NT2/D1 (cell line): Measurements from ENCODE around the gene ARHGAP24.

Source experiments
- DNase-seq: peaks from one replicate; pipeline ENCODE4 v3.0.0-alpha.2; 2011; ENCODE audit warnings: low read depth, low spot score
- H3K27me3 ChIP-seq: 2 replicates; pipeline ENCODE4 v1.6.0; 2011; ENCODE audit warnings: mild to moderate bottlenecking; ENCODE audit not compliant: insufficient read length, insufficient read depth
- H3K36me3 ChIP-seq: 2 replicates; pipeline ENCODE4 v1.6.1; 2011; ENCODE audit warnings: mild to moderate bottlenecking, low read length, mixed read lengths; ENCODE audit not compliant: insufficient read depth, insufficient read length
- H3K4me1 ChIP-seq: 2 replicates; pipeline ENCODE4 v1.5.1; 2011; ENCODE audit not compliant: insufficient read depth, insufficient read length
- H3K4me3 ChIP-seq: 2 replicates; pipeline ENCODE4 v1.5.1; 2011; ENCODE audit warnings: low read depth; ENCODE audit not compliant: insufficient read length
- H3K9ac ChIP-seq: 2 replicates; pipeline ENCODE4 v1.6.0; 2011; ENCODE audit warnings: low read depth; ENCODE audit not compliant: insufficient read length
- H3K9me3 ChIP-seq: 2 replicates; pipeline ENCODE4 v1.5.1; 2011; ENCODE audit warnings: mild to moderate bottlenecking, low read length; ENCODE audit not compliant: insufficient read depth
- SUZ12 ChIP-seq: IDR thresholded peaks from 2 replicates; pipeline ENCODE4 v1.6.1; 2011; ENCODE audit not compliant: insufficient read length, insufficient read depth; ENCODE audit errors: extremely low read depth
- YY1 ChIP-seq: IDR thresholded peaks from 2 replicates; pipeline ENCODE4 v1.6.1; 2011; ENCODE audit not compliant: insufficient read length, insufficient read depth
- ZNF274 ChIP-seq: IDR thresholded peaks from 2 replicates; pipeline ENCODE4 v1.6.1; 2011; ENCODE audit warnings: mild to moderate bottlenecking, low read depth, low read length

The ARHGAP24 gene

DNA sequence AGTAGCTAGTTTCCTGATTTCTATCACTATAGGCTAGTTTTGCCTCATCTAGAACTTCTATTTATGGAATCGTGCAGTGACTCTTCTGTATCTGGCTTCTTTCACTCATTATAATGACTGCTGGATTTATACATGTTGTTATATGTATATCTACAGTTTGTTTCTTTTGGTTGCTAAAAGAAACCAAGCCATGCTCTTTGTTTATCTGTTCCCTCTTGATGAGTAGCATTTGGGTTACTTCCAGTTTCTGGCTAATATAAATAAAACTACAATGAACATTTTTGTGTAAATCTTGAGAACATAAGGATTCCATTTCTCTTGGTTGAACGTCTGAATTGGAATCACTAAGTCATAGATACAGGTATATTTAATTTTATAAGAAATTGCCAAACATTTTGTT lies 73.9 kb downstream of the ARHGAP24 start:
- no peaks in the 10 kb centered on the region for H3K27me3 ChIP-seq
- TF ChIP-seq SUZ12: no peak
- no peak for TF ChIP-seq YY1
- TF ChIP-seq ZNF274: no peak
- H3K4me3 ChIP-seq: no peak overlapping the region
- no peaks in the 10 kb centered on the region for H3K36me3 ChIP-seq
- H3K9ac ChIP-seq: no peak overlapping the region
- no peak for DNase-seq
- no peaks in the 10 kb centered on the region for H3K9me3 ChIP-seq
- no peaks in the 10 kb centered on the region for H3K4me1 ChIP-seq

DNA sequence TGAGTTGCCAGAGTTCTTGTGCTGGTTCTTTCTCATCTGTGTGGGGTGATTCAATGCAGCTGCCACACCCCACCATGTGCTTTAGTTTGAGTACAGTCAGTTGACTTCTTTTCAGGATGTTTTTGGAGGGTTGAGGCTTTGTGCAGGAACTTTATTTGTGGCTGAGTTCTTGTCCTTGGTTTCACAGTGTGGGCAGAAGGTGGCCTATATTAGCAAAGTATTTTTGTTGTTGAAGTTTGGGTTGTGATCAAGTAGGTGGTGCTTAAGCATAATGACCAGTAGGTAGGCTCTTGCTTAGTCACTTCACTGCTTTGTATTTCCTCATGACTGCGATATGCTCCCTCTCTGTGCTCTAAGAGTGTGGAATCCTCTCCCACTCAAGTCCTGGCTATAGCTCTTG lies 80.3 kb downstream of the ARHGAP24 start:
- Histone ChIP-seq H3K27me3 (no peaks in the 10 kb centered on the region), H3K4me3 (no peak overlapping the region), H3K9me3 (no peaks in the 10 kb centered on the region), H3K9ac (no peak overlapping the region), H3K36me3 (no peaks in the 10 kb centered on the region), H3K4me1 (no peaks in the 10 kb centered on the region)
- TF ChIP-seq ZNF274: no peak
- no peak for TF ChIP-seq YY1
- no peak for TF ChIP-seq SUZ12
- no peak for DNase-seq

- H3K9ac ChIP-seq: no peak overlapping the region
- DNase-seq: no peak
- no peaks in the 10 kb centered on the region for H3K9me3 ChIP-seq
- H3K27me3 ChIP-seq: no peaks in the 10 kb centered on the region
- no peak overlapping the region for H3K4me3 ChIP-seq
- H3K4me1 ChIP-seq: no peaks in the 10 kb centered on the region
- no peak for TF ChIP-seq ZNF274
- TF ChIP-seq SUZ12: no peak
- H3K36me3 ChIP-seq: no peaks in the 10 kb centered on the region
These were observed 81.3 kb downstream of the ARHGAP24 start for GRCh38 chr4:85556283-85556682.

DNA sequence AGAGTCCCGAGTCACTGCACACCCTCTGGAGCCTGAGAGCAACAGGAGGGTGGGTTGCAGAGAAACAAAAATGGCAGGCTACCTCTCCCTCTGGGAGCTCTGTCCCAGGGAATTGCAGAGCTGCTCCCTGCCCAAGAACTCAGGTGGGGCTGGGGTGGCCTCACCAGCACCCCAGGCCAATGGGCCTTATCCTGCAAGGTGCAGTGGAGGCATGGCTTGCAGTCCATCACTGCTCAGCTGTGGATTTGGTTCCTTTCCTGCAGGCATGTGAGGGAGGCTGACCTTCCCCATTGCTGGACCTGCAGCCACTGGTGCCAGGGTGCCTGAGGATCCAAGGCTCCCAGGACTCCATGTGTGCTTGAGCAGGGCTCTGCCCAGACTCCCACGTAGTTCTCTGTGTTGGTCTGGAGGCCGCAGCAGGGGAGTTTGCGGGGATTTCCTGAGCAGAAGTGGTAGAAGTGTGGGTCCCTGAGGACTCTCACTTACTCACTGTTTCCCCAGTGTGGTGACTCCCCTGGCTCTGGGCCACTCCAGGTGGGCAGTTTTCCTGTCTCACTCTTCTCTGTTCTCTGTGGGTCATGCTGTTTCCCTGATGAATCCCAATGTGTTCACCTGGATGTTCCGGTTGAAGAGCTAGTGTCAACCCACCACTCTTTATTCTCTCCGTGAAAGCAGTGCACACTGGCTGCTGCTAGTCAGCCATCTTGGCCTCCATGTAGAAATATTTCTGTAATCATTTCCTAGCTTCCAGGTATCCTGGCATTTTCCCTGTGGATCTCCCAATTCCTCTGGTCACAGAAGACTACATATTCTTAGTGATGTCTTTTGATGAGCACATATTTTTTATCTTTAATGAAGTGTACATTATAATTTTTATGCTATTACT lies 82.3 kb downstream of the ARHGAP24 start:
- no peak for TF ChIP-seq ZNF274
- Histone ChIP-seq H3K4me3 (no peak overlapping the region), H3K9me3 (no peaks in the 10 kb centered on the region), H3K36me3 (no peaks in the 10 kb centered on the region), H3K27me3 (no peaks in the 10 kb centered on the region), H3K9ac (no peak overlapping the region), H3K4me1 (no peaks in the 10 kb centered on the region)
- DNase-seq: no peak

- H3K27me3 ChIP-seq: no peaks in the 10 kb centered on the region
- H3K4me3 ChIP-seq: no peak overlapping the region
- H3K9me3 ChIP-seq: no peaks in the 10 kb centered on the region; the same call in 1 of the 2 replicates
- no peak overlapping the region for H3K9ac ChIP-seq
- no peaks in the 10 kb centered on the region for H3K36me3 ChIP-seq
- TF ChIP-seq YY1 (no peak), SUZ12 (no peak), ZNF274 (no peak)
- no peak for DNase-seq
- no peaks in the 10 kb centered on the region for H3K4me1 ChIP-seq
These were observed 91.0 kb downstream of the ARHGAP24 start for GRCh38 chr4:85565761-85566480.

DNA sequence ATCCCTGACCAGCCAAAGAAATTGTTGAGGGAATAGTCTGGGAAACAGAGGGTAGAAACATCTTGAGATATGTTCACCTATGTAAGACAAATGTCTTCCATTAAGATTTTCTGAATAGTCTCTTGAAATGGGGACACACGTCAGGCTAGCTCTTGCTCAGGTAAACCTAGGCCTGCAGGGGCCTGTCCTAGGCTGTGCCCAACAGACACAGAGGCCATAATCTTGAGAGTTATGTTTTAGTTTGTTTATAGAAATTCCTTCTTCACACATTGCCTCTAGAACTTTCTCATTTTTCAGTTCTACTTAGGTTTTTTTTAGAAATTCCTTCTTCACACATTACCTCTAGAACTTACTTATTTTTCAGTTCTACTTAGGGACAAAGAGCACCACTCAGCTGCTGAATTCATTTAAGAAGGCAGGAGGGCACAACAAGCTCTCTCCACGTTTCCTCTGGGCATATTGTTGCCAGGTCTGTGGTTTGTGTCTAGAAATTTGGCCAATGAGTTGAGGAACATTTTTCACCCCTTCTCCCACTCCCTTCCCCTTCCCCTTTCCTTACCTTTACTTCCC lies 94.9 kb downstream of the ARHGAP24 start:
- TF ChIP-seq ZNF274 (no peak), YY1 (no peak), SUZ12 (no peak)
- H3K9me3 ChIP-seq: no peaks in the 10 kb centered on the region
- no peak for DNase-seq
- no peaks in the 10 kb centered on the region for H3K4me1 ChIP-seq
- H3K9ac ChIP-seq: no peak overlapping the region
- H3K36me3 ChIP-seq: no peaks in the 10 kb centered on the region
- H3K4me3 ChIP-seq: no peak overlapping the region
- no peaks in the 10 kb centered on the region for H3K27me3 ChIP-seq

DNA sequence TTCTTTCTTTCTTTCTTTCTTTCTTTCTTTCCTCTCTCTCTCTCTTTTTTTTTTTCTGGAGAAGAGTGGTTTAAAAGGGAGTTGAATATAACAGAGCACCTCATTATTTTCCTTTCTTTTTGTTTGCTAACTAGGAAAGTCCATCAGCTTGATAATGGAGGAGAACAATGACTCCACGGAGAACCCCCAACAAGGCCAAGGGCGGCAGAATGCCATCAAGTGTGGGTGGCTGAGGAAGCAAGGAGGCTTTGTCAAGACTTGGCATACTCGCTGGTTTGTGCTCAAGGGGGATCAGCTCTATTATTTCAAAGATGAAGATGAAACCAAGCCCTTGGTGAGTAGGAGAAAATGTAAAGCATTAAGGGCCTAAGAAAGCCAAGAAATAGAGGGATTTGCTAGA lies 95.4 kb downstream of the ARHGAP24 start:
- TF ChIP-seq YY1 (no peak), ZNF274 (no peak), SUZ12 (no peak)
- Histone ChIP-seq H3K27me3 (no peaks in the 10 kb centered on the region), H3K4me1 (no peaks in the 10 kb centered on the region), H3K4me3 (no peak overlapping the region), H3K36me3 (no peaks in the 10 kb centered on the region), H3K9ac (no peak overlapping the region), H3K9me3 (no peaks in the 10 kb centered on the region)
- no peak for DNase-seq
